ENCODE results near the gene GAST. TPM values are rescaled to one million over a fixed set of nuclear protein-coding genes. Genes with fewer than 3 reads are reported as not detected.

Gene GAST
- total and polyA plus RNA-seq, 2 of the 4 experiments (the other 2 are of a cell fraction) = not detected

- H4K91ac ChIP-seq (ENCODE audit: insufficient read depth, low read depth, low read length) = no peak overlapping the region
- no peak overlapping the region for H2BK15ac ChIP-seq (ENCODE audit: low read depth, low read length)
- no peak for ATAC-seq (ENCODE audit: low read depth)
- WGBS, 2 experiments (ENCODE audit: extremely low coverage in 2 of 2, insufficient read length in 1 of 2) = no CpG with 5 or more reads among the region's 8 CpGs
- H2AK5ac ChIP-seq (ENCODE audit: low read depth, low read length) = no peak overlapping the region
- in situ Hi-C loops (cut with MboI; ENCODE audit: low sequenced_read_pairs) = no loop called here
- no peak overlapping the region for H3K56ac ChIP-seq (ENCODE audit: extremely low read depth, insufficient read depth, low read length)
- H2BK120ac ChIP-seq (ENCODE audit: low read depth, low read length) = no peak overlapping the region
- no peaks in the 10 kb centered on the region for H3K79me1 ChIP-seq (ENCODE audit: low read depth in 1 of 2, low read length in 2 of 2)
- no peak overlapping the region for H2AFZ ChIP-seq (replicated peaks; ENCODE audit: low read length, poor library complexity)
- H3K36me3 ChIP-seq (ENCODE audit: control insufficient read depth, insufficient read depth, low read length) = peaks cover 72% of the 10 kb centered on the region
- no peaks in the 10 kb centered on the region for H3K4me1 ChIP-seq (ENCODE audit: control insufficient read depth, insufficient read depth, low read length)
- no peak overlapping the region for H2BK5ac ChIP-seq (ENCODE audit: low read depth, low read length, poor library complexity, severe bottlenecking)
- no peak for DNase-seq
- dilution Hi-C loops (cut with HindIII; ENCODE audit: low sequenced_read_pairs, unreplicated experiment) = no loop called here
- ChIA-PET CTCF (interaction anchor here (0.5 kb wide), 1 partner anchor 1370 kb away, joined by 3 read pairs; no protein-coding TSS in a partner anchor), POLR2A (ENCODE audit: unreplicated experiment) (no interaction called here)
- no peak overlapping the region for H4K8ac ChIP-seq (ENCODE audit: low read depth in 2 of 2, low read length in 2 of 2)
- H3K23ac ChIP-seq (ENCODE audit: low read depth, low read length) = no peak overlapping the region
- no peak overlapping the region for H3K9ac ChIP-seq (ENCODE audit: low read depth, low read length)
- no peak overlapping the region for H3K4me3 ChIP-seq (ENCODE audit: insufficient read depth, low read depth, low read length)
- H3K27me3 ChIP-seq (ENCODE audit: control insufficient read depth, insufficient read depth, low read length) = no peaks in the 10 kb centered on the region
- intact Hi-C loops (cut with micrococcal nuclease) = no loop called here
- no peaks in the 10 kb centered on the region for H4K20me1 ChIP-seq (ENCODE audit: insufficient read depth, low read length)
- no peak overlapping the region for H2BK20ac ChIP-seq (ENCODE audit: low read depth, low read length)
- TF ChIP-seq POLR2A (IDR thresholded peaks at IDR 0.05; ENCODE audit: low read depth, low read length) (no peak), CTCF (conservative IDR thresholded peaks at IDR 0.05; ENCODE audit: low read depth, low read length) (no peak), SMC3 (IDR thresholded peaks at IDR 0.05; ENCODE audit: low read depth, low read length) (no peak), RAD21 (IDR thresholded peaks at IDR 0.05; ENCODE audit: low read length) (no peak), CEBPB (IDR thresholded peaks at IDR 0.05; ENCODE audit: low read depth, low read length) (no peak), USF2 (IDR thresholded peaks at IDR 0.05; ENCODE audit: low read depth, low read length) (no peak), MAZ (IDR thresholded peaks at IDR 0.05; ENCODE audit: borderline replicate concordance, low read depth, low read length) (no peak), MXI1 (IDR thresholded peaks at IDR 0.05; ENCODE audit: borderline replicate concordance, low read depth, low read length) (no peak), MAFK (IDR thresholded peaks at IDR 0.05; ENCODE audit: low read depth, low read length) (no peak), FOS (IDR thresholded peaks at IDR 0.05; ENCODE audit: low read depth, low read length) (no peak), RCOR1 (IDR thresholded peaks at IDR 0.05; ENCODE audit: insufficient replicate concordance, low read length) (no peak), BHLHE40 (IDR thresholded peaks at IDR 0.05; ENCODE audit: low read depth, low read length) (no peak), ELK1 (IDR thresholded peaks at IDR 0.05; ENCODE audit: borderline replicate concordance, low read depth, low read length) (no peak), CHD1 (IDR thresholded peaks at IDR 0.05; ENCODE audit: low read depth, low read length) (no peak), NFE2L2 (IDR thresholded peaks at IDR 0.05; ENCODE audit: low read depth, low read length) (no peak), RFX5 (IDR thresholded peaks at IDR 0.05; ENCODE audit: low read depth, low read length) (no peak)
- 0 out of 2 replicates have a peak, but pooled peaks cover 7% of the 10 kb centered on the region for H3K9me1 ChIP-seq (ENCODE audit: insufficient read depth, low read length)
- H4K5ac ChIP-seq (ENCODE audit: low read depth, low read length) = no peak overlapping the region
- no peaks in the 10 kb centered on the region for H3K9me3 ChIP-seq (ENCODE audit: control insufficient read depth, insufficient read depth, low read length)
- H3K18ac ChIP-seq (ENCODE audit: low read depth, low read length) = no peak overlapping the region
- no peak overlapping the region for H3K4me2 ChIP-seq (ENCODE audit: low read depth, low read length)
- no peak overlapping the region for H3K27ac ChIP-seq (ENCODE audit: insufficient read depth, low read length)
- H2AK9ac ChIP-seq (replicated peaks; ENCODE audit: low read depth, low read length, poor library complexity) = no peak overlapping the region
- H3K4ac ChIP-seq (ENCODE audit: low read depth, low read length) = no peak overlapping the region
- H3K14ac ChIP-seq (replicated peaks; ENCODE audit: low read depth, low read length) = no peak overlapping the region
- BruUV-seq (replicated peaks) = no TSS peak
Measured at GRCh38 chr17:41763327-41763726, 51.2 kb downstream of the GAST start.
